HG02588 (cell line): ENCODE data around the gene PCDHB9.
"Not testable (repeated sequence)": the region's sequence is repeated elsewhere in the genome, so short reads cannot be mapped to it uniquely, and the experiment has no call there.

Source experiments
- ATAC-seq: cut with Tn5 transposase; IDR thresholded peaks from one replicate; pipeline ENCODE4 v1.9.1; 2021; ENCODE audit warnings: mild to moderate bottlenecking, moderate library complexity; ENCODE audit not compliant: unreplicated experiment

Gene PCDHB9

DNA sequence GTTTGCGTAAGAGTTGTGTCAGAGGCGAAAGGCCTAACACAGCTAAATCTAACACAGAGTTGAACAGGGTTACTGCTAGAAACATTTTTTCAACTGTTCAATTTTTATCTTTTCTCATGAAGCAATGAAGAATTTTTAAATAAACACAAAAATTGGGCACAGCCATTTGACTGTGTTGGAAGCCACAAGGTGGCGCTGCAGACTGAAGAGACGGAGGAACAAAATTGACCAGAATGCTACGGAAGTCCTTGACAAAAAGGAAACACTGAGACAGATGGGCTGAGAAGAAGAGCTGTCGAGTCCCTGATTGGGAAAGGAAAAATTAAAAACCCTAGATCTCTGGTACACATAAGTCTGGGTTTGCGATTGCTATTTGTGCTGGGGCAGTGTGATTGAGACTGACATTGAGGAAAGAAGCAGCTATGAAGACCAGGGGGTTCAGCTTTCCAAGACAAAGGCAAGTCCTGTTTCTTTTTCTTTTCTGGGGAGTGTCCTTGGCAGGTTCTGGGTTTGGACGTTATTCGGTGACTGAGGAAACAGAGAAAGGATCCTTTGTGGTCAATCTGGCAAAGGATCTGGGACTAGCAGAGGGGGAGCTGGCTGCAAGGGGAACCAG lies at the start of gene PCDHB9:
Gene PCDHB9, plus strand, starts transcription at position 265 of the 616 bp plus-strand sequence. Its CDS starts 158 bp downstream, at position 423.
- ATAC-seq = no peak

DNA sequence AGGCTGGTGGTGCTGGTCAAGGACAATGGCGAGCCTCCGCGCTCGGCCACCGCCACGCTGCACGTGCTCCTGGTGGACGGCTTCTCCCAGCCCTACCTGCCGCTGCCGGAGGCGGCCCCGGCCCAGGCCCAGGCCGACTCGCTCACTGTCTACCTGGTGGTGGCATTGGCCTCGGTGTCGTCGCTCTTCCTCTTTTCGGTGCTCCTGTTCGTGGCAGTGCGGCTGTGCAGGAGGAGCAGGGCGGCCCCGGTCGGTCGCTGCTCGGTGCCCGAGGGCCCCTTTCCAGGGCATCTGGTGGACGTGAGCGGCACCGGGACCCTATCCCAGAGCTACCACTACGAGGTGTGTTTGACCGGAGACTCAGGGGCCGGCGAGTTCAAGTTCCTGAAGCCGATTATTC lies 49.6 kb upstream of the PCDHB9 start:
- ATAC-seq = not testable (repeated sequence)

DNA sequence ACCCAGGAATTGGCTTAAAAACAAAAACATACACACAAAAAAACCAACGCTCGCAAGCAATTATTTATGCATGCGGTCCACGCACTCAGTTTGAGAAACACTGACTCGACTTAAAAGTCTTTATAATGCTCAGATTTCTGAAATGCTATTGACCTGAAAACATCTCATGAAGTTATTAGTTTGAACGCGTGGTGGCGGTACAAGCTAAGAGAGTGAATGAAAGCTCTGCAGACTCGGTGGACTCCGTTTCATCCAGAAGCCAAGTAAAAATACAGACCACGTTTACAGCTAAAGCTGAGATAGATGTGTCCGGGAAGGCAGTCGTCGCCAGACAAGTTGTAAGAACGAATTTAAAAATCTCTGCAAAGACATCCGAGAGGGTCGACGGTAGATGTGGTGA lies 37.1 kb upstream of the PCDHB9 start, which contains the start of gene PCDHB6:
Gene PCDHB6, plus strand, starts transcription at position 246 of the 400 bp plus-strand sequence. CDS start 201 bp downstream, outside the sequence.
- no peak for ATAC-seq

DNA sequence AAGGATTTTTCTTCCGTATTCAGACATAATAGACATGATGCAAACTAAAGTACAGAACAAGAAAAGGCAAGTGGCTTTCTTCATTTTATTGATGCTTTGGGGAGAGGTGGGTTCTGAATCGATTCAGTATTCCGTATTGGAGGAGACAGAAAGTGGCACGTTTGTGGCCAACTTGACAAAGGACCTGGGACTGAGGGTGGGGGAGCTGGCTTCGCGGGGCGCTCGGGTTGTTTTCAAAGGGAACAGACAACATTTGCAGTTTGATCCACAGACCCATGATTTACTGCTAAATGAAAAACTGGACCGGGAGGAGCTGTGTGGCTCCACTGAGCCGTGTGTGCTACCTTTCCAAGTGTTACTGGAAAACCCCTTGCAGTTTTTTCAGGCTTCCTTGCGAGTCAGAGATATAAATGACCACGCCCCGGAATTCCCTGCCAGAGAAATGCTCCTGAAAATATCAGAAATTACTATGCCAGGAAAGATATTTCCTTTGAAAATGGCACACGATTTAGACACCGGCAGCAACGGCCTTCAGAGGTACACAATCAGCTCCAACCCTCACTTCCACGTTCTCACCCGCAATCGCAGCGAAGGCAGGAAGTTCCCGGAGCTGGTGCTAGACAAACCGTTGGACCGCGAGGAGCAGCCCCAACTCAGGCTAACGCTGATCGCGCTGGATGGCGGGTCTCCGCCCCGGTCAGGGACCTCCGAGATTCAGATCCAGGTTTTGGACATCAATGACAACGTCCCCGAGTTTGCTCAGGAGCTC lies 36.6 kb upstream of the PCDHB9 start:
- no peak for ATAC-seq

DNA sequence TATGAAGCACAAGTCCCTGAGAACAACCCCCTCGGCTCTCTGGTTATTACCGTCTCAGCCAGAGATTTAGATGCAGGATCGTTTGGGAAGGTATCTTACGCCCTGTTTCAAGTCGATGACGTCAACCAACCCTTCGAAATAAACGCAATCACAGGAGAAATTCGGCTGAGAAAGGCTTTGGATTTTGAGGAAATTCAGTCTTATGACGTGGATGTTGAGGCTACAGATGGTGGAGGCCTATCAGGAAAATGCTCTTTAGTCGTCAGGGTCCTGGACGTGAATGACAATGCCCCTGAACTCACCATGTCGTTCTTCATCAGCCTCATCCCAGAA lies 36.0 kb upstream of the PCDHB9 start:
- ATAC-seq = no peak

DNA sequence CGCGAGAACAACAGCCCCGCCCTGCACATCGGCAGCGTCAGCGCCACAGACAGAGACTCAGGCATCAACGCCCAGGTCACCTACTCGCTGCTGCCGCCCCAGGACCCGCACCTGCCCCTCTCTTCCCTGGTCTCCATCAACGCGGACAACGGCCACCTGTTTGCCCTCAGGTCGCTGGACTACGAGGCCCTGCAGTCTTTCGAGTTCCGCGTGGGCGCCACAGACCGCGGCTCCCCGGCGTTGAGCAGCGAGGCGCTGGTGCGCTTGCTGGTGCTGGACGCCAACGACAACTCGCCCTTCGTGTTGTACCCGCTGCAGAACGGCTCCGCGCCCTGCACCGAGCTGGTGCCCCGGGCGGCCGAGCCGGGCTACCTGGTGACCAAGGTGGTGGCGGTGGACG lies 35.3 kb upstream of the PCDHB9 start:
- ATAC-seq = not testable (repeated sequence)

DNA sequence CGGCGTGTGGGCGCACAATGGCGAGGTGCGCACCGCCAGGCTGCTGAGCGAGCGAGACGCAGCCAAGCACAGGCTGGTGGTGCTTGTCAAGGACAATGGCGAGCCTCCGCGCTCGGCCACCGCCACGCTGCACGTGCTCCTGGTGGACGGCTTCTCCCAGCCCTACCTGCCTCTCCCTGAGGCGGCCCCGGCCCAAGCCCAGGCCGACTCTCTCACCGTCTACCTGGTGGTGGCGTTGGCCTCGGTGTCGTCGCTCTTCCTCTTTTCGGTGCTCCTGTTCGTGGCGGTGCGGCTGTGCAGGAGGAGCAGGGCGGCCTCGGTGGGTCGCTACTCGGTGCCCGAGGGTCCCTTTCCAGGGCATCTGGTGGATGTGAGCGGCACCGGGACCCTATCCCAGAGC lies 34.9 kb upstream of the PCDHB9 start:
- not testable (repeated sequence) for ATAC-seq

DNA sequence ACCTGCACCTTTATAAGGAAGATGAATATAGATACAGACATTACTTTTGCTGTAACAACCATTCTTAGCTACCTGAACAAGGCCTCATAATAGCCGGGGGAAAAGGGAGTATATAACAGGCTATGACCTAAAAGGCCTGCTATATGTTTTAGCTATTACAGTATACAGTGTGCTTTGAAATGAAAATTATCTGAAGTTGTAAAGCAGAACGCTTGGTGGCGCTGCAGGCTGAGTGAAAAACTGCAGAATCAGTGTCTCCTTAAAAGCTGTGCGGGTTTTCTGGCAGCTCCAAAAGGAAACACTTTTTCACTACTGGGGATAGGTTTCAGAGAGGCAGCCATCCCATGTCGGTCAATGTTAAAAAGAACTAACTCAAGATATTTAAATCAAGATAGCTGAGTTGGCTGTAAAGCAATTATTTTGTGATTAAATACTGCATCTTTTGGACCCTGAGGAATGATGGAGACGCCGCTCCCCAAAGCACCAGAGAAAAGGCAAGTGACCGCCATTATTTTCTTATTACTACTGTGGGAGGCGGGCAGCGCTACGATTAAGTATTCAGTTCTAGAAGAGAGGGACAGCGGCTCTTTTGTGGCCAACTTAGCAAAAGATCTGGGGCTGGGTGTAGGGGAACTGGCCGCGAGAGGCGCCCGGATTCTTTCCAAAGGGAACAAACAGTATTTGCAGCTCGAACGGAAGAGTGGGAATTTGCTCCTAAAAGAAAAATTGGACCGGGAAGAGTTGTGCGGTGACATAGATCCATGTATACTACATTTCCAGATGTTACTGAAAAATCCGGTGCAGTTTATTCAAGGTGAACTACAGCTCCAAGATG lies 31.2 kb upstream of the PCDHB9 start:
- no peak for ATAC-seq

DNA sequence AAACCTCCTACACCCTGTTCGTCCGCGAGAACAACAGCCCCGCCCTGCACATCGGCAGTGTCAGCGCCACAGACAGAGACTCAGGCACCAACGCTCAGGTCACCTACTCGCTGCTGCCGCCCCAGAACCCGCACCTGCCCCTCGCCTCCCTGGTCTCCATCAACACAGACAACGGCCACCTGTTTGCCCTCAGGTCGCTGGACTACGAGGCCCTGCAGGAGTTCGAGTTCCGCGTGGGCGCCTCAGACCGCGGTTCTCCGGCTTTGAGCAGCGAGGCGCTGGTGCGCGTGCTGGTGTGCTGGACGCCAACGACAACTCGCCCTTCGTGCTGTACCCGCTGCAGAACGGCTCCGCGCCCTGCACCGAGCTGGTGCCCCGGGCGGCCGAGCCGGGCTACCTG lies 29.6 kb upstream of the PCDHB9 start:
- ATAC-seq = not testable (repeated sequence)

DNA sequence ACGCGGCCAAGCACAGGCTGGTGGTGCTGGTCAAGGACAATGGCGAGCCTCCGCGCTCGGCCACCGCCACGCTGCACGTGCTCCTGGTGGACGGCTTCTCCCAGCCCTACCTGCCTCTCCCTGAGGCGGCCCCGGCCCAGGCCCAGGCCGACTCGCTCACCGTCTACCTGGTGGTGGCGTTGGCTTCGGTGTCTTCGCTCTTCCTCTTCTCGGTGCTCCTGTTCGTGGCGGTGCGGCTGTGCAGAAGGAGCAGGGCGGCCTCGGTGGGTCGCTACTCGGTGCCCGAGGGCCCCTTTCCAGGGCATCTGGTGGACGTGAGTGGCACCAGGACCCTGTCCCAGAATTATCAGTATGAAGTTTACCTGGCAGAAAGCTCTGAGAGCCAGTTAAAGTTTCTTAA lies 29.1 kb upstream of the PCDHB9 start:
- ATAC-seq = not testable (repeated sequence)

DNA sequence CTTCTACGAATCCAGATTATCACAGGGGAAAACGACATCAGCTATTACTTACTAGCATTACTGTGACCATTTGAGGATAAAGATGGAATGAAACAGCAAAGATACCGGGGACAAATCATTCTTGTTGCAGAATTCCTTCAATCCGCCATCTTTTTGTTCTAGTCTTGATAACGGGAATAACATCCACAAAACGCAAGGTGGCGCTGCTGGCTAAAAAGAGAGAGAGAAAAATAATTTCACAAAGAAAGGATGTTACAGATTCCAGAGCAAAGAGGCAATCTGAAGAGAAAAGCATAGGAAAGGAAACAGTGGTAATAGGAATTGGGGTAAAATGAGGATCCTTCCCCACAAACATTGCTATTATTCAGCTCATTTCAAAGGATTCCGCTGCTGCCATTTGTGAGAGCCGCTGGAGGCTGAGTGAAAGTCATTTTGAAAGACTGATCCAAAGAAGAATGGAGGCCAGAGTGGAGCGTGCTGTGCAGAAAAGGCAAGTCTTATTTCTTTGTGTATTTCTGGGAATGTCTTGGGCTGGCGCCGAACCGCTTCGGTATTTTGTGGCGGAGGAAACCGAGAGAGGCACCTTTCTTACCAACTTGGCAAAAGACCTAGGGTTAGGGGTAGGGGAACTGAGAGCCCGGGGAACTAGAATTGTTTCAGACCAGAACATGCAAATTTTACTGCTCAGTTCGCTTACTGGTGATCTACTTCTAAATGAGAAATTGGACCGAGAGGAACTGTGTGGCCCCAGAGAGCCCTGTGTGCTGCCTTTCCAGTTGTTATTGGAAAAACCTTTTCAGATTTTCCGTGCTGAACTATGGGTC lies 14.4 kb upstream of the PCDHB9 start, which contains the start of gene PCDHB7:
Gene PCDHB7, plus strand, starts transcription at position 264 of the 824 bp plus-strand sequence. Its CDS starts 192 bp downstream, at position 456.
- ATAC-seq = no peak

DNA sequence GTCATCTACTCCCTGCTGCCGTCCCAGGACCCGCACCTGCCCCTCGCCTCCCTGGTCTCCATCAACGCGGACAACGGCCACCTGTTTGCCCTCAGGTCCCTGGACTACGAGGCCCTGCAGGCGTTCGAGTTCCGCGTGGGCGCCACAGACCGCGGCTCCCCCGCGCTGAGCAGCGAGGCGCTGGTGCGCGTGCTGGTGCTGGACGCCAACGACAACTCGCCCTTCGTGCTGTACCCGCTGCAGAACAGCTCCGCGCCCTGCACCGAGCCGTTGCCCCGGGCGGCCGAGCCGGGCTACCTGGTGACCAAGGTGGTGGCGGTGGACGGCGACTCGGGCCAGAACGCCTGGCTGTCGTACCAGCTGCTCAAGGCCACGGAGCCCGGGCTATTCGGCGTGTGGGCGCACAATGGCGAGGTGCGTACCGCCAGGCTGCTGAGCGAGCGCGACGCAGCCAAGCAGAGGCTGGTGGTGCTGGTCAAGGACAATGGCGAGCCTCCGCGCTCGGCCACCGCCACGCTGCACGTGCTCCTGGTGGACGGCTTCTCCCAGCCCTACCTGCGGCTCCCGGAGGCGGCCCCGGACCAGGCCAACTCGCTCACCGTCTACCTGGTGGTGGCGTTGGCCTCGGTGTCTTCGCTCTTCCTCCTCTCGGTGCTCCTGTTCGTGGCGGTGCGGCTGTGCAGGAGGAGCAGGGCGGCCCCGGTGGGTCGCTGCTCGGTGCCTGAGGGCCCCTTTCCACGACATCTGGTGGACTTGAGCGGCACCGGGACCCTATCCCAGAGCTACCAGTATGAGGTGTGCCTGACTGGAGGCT lies 12.5 kb upstream of the PCDHB9 start:
- ATAC-seq = not testable (repeated sequence)

DNA sequence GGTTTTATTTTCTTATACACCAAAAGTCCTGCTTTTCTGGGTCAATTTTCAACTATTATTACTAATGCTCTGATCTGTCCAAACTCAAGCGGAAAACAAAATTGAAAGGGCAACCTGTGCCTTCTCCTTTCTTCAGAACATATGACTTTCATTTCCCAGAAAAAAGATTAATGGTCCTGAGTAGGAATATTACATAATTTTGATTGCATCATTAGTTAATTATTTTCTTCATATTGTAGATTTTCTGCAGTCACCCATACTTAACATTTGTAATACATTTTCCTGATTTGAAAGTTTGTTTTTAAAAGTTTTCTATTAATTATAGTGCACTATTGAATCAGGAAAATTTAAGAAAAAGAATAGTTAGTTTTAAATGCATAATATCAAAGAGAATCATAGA lies 11.0 kb upstream of the PCDHB9 start:
- ATAC-seq = no peak

DNA sequence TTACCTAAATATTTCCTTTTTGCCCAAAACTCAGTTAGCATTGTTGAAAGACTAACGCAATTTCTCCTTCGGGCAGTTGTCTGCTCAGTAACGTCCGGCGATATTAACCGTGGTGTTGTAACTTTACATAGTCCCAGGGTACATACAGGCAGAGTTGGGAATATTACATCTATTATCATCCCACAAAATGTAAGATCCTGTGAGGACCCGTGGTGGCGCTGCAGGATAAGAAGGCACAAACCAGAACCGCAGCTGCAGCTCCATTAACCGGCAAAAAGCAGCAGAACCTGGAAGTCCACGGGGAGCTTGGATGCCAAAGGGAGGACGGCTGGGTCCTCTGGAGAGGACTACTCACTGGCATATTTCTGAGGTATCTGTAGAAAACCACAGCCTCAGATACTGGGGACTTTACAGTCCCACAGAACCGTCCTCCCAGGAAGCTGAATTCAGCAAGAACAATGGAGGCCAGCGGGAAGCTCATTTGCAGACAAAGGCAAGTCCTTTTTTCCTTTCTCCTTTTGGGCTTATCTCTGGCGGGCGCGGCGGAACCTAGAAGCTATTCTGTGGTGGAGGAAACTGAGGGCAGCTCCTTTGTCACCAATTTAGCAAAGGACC lies 9.3 kb upstream of the PCDHB9 start, which contains the start of gene PCDHB8:
Gene PCDHB8, plus strand, starts transcription at position 214 of the 615 bp plus-strand sequence. Its CDS starts 245 bp downstream, at position 459.
- ATAC-seq = not testable (repeated sequence)

DNA sequence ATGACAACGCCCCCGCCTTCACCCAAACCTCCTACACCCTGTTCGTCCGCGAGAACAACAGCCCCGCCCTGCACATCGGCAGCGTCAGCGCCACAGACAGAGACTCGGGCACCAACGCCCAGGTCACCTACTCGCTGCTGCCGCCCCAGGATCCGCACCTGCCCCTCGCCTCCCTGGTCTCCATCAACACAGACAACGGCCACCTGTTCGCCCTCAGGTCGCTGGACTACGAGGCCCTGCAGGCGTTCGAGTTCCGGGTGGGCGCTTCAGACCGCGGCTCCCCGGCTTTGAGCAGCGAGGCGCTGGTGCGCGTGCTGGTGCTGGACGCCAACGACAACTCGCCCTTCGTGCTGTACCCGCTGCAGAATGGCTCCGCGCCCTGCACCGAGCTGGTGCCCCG lies 7.6 kb upstream of the PCDHB9 start:
- not testable (repeated sequence) for ATAC-seq

DNA sequence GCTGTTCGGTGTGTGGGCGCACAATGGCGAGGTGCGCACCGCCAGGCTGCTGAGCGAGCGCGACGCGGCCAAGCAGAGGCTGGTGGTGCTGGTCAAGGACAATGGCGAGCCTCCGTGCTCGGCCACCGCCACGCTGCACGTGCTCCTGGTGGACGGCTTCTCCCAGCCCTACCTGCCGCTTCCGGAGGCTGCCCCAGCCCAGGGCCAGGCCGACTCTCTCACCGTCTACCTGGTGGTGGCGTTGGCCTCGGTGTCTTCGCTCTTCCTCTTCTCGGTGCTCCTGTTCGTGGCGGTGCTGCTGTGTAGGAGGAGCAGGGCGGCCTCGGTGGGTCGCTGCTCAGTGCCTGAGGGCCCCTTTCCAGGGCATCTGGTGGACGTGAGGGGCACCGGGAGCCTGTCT lies 7.1 kb upstream of the PCDHB9 start:
- not testable (repeated sequence) for ATAC-seq

DNA sequence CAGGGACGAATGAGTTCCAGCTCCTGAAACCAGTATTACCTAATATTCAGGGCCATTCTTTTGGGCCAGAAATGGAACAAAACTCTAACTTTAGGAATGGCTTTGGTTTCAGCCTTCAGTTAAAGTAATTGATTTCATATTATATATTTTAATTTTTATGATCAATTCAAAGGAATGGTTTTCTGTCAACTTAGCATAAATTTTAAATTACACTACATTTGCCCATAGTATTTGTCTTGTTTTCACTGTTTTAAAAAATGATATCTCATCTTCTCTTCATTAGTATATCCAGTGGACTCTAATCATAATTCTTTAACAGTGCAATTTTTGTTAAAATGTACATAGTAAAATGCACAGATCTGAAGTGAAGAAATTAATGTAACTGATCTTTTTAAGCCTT lies 6.6 kb upstream of the PCDHB9 start:
- no peak for ATAC-seq

DNA sequence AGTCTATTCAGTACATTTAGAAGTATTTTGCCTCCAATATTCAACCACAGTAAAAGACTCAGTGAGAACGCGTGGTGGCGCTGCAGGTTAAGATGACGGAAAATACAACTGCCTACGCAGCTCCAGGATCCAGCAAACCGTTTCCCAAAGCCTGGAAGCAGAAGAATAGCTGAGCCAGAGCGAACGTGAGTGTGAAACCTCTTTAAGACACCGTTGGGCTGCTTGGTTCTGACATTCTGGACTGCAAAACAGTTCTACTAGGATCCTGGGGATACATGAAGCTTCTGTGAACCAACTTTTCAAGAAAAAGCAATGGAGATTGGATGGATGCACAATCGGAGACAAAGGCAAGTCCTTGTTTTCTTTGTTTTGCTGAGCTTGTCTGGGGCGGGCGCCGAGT lies 4.7 kb upstream of the PCDHB9 start, which contains the start of gene PCDHB16:
Gene PCDHB16, plus strand, starts transcription at position 140 of the 400 bp plus-strand sequence. Its CDS starts 173 bp downstream, at position 313.
- no peak for ATAC-seq
